ENCODE data around the gene GPC2.
A peak's percentile ranks its signal among the peaks of the same experiment; 100 is the strongest.

Gene GPC2

DNA sequence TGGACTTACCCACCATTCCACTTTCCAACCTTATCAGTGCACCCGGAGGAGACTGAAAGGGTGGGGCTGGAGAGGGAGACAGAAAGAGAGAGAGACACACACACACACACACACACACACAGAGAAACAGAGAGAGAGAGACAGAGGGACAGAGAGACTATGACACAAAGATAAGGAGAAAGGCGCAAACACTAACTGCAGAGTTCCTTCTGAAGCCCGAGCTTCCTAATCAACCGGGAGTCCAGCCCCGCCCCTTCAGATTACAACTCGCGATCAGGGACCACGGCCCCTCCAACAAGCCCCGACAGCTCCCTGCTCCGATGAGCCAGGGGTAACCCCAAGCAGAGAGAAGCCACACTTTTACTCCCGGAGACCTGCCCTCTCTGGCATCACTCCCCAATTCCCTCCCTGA lies 9.3 kb downstream of the GPC2 start:
- no peak for DNase-seq

- no peak for DNase-seq
These were observed 9.9 kb downstream of the GPC2 start for GRCh38 chr7:100166970-100167911.

DNA sequence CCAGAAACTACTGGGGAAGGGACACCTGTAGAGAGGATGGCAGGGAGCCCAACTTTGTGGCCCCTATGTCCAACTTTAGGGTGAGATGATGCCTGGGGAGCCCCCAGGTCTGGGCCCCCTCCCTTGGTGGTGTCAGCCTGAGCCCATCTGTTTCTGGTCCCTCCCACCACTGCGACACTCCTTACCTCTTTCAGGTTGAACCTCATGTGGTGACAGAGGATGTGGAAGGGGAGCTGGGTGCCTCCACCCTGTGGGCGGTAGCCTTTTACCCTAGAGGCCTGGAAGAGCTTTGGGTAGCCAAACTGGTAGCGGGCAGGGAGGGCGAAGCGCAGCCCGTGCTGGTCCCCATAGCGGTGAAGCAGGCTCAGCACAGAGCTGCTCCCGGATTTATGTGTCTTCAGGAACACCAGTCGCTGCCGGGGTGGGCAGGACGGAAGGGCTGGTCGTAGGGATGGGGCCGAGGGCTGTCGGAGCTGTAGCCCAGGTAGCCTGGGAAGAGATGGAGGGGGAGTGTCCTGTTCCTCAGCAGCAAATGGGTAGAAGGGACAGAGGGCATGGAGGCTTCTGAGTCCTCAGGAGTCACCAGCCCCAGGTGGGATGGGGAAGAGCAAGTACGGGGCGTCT lies 10.8 kb downstream of the GPC2 start:
- no peak for DNase-seq

DNA sequence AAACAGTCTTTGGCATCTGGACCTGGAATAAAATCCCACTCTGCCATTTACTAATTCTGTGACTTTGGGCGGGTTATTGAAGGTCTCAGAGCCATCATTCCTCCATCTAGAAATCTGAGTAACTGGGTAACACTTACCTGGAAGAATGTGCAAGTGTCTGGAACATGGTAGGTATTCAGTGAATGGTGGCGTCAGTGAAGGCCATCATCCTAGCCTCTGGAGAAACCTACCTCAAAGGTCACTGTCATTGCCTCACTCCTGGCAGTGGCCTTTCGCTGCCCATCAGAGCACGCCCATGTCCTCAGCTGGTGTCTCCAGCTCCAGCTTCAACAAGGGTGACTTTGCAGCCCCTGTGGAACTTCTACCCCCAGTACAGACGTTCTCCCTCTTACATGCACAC lies 13.3 kb downstream of the GPC2 start:
- DNase-seq, result no peak

DNA sequence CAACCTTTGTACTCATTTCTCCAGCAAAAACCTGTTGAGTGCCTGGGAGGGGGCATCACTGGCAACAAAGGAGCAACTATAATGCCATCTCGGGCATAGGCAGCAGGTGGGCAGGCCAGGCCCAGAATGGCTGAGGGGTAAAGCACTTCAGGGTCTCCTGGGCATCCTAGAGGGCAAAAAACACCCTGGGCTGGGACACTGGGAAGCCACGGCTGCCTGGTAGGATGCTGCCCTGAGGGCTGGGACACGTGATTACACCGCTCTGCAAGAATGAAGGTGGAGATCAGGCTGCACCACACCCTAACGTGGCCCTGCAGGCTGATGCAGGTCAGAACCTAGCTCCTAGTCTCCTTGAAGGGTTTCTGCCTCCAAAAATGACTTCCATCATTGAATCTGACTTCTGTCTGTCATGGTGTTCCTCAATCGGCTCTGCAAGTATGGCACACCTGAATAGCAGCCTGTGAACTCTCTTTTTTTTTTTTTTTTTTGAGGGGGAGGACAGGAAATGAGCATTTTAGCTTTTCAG lies 14.1 kb downstream of the GPC2 start:
- DNase-seq, result no peak

DNA sequence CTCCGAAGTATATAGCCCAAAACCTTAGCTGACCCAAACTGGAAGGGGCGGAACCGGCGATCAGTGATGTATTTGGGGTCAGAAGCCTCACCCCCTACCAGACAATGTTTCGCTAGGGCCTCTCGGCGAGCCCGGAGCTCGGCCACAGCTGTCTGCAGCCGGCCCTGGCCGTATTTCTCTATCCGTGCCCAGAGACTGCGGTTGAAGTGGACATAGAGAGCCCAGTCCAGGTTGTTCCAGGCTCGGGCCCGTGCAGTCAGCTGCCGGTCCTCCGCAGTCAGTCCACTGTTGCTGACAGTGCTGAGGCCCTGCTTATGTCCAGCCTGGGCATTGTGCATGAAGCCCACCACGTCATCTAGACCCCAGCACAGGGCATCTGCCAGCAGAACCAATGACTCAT lies 17.1 kb downstream of the GPC2 start:
- DNase-seq, result no peak

- DNase-seq, result no peak
These were observed 18.0 kb downstream of the GPC2 start for GRCh38 chr7:100159099-100159623.

DNA sequence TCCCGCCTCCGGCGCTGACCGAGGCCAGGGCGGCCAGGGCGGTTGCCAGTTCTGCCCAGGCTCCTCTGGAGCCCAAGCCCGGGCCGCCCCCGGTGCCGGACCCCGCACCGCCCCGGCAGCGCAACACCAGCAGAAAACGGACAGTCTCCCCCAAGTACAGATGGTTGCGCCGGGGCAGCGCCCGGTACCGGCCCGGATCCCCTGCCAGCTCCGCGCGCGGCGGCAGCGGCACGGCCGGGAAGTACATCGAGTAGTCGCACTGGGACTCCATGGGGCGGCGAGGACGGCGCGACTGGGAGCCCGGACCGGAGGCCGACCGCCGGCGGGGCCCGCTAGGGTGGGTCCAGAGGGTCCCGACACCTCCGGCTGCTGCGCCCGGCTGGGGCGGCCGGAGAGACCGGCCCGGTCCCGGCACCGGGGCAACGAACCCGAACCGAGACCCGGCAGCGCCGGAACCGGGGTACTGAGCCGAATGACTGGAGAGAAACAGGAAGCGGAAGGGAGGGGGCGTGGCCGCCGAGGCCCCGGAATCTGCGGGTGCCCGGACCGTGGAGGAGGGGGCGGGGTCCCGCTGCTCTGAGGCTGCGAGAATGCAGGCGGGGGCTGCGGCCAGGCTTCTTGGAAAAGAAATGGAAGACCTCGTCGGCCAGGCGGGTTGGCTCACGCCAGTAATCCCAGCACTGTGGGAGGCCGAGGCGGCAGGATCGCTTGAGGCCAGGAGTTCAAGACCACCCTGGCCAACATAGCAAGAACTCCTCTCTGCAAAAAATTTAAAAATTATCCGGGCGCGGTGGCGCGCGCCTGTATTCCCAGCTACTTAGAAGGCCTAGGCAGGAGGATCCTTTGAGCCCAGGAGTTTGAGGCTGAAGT lies 18.7 kb downstream of the GPC2 start, which contains the start of gene TRAPPC14:
Gene TRAPPC14, minus strand, starts transcription at position 495 of the 870 bp plus-strand sequence. Its CDS starts 224 bp downstream, at position 271.
- DNase-seq, result no peak

- no peak for DNase-seq
These were observed 19.6 kb downstream of the GPC2 start for GRCh38 chr7:100157334-100158228.

GRCh38 chr7:100157069-100157333 lies 20.2 kb downstream of the GPC2 start:
- no peak for DNase-seq

GRCh38 chr7:100156331-100157068 lies 20.7 kb downstream of the GPC2 start:
- no peak for DNase-seq

- DNase-seq, result no peak
These were observed 21.4 kb downstream of the GPC2 start for GRCh38 chr7:100155553-100156317.

GRCh38 chr7:100154651-100155491 lies 22.3 kb downstream of the GPC2 start:
- DNase-seq, result no peak

DNA sequence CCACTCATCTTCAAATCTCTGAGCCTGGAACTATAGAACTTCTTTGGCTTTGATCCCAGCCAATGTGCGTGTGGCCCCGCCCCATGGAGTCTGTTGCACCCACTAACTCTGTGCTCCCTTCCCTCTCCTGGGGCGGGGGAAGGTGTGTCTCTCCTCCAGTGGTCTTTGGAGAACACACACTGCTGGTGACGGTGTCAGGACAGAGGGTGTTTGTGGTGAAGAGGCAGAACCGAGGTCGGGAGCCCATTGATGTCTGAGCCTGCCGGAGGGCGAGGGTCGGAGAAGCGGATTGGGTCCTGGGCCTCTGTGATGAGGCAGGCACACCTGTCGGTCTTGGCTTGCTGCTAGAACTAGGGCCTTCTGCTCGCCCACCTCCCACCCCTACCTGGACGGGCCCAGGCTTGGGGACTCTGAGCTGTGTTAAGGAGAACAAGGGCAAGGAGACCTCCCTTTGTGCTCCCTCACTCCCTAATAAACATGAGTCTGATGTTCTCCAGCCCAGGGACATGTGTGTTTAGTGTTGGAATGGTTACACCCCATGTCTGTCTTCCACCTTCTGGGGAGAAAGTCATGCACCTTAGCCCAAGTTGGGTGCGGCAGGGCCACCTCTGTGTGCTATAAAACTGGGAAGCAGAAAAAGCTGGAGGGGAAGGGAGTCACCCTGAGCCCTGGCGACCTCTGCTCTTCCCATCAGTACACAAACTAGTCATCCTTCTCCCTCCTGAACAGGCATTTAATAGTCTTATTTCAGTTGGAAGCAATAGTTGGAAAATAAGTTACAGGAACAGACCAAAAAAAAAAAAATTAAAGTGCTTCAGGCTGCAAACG lies 23.3 kb downstream of the GPC2 start:
- DNase-seq, result no peak

DNA sequence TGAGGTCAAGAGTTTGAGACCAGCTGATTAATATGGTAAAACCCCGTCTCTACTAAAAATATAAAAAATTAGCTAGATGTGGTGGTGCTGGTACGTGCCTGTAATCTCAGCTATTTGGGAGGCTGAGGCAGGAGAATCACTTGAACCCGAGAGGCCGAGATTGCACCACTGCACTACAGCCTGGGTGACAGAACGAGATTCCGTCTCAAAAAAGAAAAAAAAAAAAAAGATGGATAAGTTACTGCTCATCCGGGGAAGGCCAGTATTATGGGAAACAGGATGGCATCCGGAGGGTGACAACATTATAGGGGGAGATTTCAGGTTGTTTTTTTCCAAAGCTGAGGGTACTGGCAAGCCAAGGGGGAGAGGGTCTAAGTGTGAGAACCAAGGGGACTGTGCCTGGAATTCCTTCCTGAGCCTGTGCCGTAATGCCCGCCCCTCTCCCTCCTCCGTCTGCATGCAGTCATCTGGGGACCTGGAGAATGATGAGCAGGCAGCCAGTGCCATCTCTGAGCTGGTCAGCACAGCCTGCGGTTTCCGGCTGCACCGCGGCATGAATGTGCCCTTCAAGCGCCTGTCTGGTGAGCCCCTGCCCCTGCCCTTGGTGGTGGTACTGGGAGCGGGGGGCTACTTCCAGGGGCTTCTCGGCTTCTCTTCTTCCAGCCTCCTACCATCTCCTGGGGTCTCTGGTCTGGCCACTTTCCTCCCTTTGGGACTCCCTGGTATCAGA lies 24.1 kb downstream of the GPC2 start:
- DNase-seq, result no peak

- DNase-seq, result no peak
These were observed 24.8 kb downstream of the GPC2 start for GRCh38 chr7:100152404-100152803.

DNA sequence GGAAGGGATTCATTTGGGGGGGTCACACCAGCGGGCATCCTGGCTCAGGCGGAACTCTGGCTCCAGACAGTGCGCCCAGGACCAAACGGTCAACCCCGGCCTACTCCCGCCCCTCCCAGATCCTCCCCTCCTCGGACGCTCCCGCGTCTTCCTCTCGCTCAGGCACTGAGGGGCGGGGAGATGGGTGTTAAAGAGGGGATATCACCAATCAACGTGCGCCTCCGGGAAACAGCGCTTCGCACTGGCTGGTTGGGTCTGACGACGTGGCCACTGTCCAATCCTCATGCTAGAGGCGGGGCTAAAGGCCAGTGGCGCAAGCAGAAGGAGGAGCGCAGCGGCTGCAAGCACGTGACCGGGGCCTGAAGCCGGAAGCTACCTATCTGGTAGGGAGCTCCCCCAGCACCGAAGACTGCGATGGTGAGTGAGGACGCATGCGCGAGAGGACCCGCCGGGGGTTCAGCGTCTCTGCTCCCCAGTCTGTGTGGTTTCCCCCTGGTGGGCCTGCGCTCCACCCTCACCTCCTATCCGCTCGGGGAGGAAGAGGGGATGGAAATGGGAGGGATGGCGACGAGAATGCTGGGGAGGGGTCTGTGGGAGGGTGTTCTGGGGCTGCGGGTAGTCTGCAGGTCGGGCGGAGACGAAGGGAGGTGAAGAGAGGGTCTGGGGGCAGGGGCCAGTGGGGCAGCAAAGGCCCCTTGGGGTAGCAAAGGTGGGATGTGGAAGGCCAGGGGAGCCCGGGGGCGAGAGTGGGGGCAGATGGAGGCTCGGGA lies 28.4 kb downstream of the GPC2 start, which contains the start of gene LAMTOR4:
Gene LAMTOR4, plus strand, starts transcription at position 360 of the 770 bp plus-strand sequence. Its CDS starts 55 bp downstream, at position 415.
- peak; percentile 94 for DNase-seq
